Measurements from ENCODE around the gene VWC2. TPM values are rescaled to one million over a fixed set of nuclear protein-coding genes. Genes with fewer than 3 reads are reported as not detected.

The VWC2 gene
- total RNA-seq, result under 1 TPM in 4 of 6 donors, not detected in 2; 0.09 to 0.20 (median 0.13) TPM

DNA sequence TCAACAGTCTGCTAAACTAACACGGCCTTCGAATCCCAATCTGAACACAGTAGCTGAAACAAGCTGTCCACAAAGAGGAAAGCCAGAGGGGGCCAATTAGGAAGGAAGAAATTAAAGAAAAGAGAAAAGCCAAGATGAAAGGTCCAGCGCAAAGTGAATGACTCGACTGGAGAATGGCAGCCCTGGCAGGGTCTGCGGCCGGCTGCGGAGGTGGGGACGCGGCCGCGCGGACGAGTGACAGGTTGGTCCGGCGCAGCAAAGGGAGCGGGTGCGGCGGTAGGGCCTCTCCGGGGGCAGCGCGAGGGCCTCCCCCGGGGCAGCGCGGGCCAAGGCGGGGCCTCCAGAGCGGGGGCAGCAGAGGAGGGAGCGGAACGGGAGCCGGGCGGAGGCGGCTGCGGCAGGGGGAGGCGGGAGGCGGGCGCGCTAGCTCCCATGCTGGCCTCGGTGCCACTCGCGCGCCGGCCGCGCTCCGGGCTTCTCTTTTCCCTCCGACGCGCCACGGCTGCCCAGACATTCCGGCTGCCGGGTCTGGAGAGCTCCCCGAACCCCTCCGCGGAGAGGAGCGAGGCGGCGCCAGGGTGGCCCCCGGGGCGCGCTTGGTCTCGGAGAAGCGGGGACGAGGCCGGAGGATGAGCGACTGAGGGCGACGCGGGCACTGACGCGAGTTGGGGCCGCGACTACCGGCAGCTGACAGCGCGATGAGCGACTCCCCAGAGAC is at the start of gene VWC2:
TSS of gene VWC2 (plus strand) at position 421 of the 718 bp plus-strand sequence. CDS start 1,798 bp downstream, outside the sequence.
- Histone ChIP-seq H3K4me1 (peaks cover 10 to 31% (median 18%) of the 10 kb centered on the region in 4 donors), H3K9me3 (no peaks in the 10 kb centered on the region), H3K27ac (peak within 1 kb of the TSS in 1 of 4 donors; percentile 64), H3K27me3 (peaks cover 0 to 27% (median 14%) of the 10 kb centered on the region in 4 donors), H3K36me3 (no peaks in the 10 kb centered on the region), H3K4me3 (peak within 1 kb of the TSS; percentile 13 to 48 (median 42))
- 2% methylated on average over 19 to 37 of the region's 75 CpGs for WGBS, 2 donors
- ATAC-seq (ENCODE audit: low FRiP score in 2 of 2), result peak in 1 of 2 donors; percentile 42
- TF ChIP-seq EP300 (IDR thresholded peaks at IDR 0.05) (no peak), POLR2AphosphoS5 (IDR thresholded peaks at IDR 0.05) (no peak), POLR2A (IDR thresholded peaks at IDR 0.05) (no peak), CTCF (IDR thresholded peaks at IDR 0.05) (no peak)
- DNase-seq, result peak in 1 of 2 donors; percentile 86

GRCh38 chr7:49724071-49724470 is 49.4 kb upstream of the VWC2 start:
- no peak for TF ChIP-seq CTCF (IDR thresholded peaks at IDR 0.05)
- TF ChIP-seq POLR2AphosphoS5 (IDR thresholded peaks at IDR 0.05), result no peak
- TF ChIP-seq EP300 (IDR thresholded peaks at IDR 0.05), result no peak
- no peak for TF ChIP-seq POLR2A (IDR thresholded peaks at IDR 0.05)
- no peaks in the 10 kb centered on the region for H3K27me3 ChIP-seq
- H3K4me3 ChIP-seq, result no peak overlapping the region
- DNase-seq, result no peak
- no peaks in the 10 kb centered on the region for H3K36me3 ChIP-seq
- no peaks in the 10 kb centered on the region for H3K9me3 ChIP-seq
- no peak for ATAC-seq (ENCODE audit: low FRiP score in 2 of 2)
- no peaks in the 10 kb centered on the region for H3K4me1 ChIP-seq
- H3K27ac ChIP-seq, result no peak overlapping the region

DNA sequence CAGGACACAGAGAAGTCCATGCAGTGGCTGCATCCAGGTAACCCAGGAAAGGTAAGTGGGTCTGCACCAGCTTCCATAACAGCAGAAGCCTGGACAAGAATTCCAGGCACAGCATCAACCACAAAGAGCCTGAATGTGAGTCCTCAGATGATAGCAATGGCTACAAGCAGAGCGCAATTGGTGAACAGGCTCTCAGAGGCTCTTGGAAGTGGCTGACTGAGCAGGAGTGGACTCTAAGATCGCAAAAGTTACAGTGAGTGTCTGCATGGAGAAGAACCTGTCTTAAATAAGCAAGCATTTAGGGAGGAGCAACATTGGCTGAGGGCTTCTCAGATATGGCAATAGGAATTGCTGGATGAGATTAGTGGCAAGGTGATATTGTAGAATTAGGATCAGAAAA is 41.6 kb upstream of the VWC2 start:
- 45 to 50% methylated on average over 2 of the region's 2 CpGs for WGBS, 2 donors
- ATAC-seq (ENCODE audit: low FRiP score in 2 of 2) (no peak), DNase-seq (no peak)
- no peak for TF ChIP-seq POLR2AphosphoS5 (IDR thresholded peaks at IDR 0.05)
- no peak for TF ChIP-seq CTCF (IDR thresholded peaks at IDR 0.05)
- TF ChIP-seq POLR2A (IDR thresholded peaks at IDR 0.05), result no peak
- TF ChIP-seq EP300 (IDR thresholded peaks at IDR 0.05), result no peak
- Histone ChIP-seq H3K9me3 (no peaks in the 10 kb centered on the region), H3K4me3 (no peak overlapping the region), H3K27ac (no peak overlapping the region), H3K4me1 (no peaks in the 10 kb centered on the region), H3K27me3 (no peaks in the 10 kb centered on the region), H3K36me3 (no peaks in the 10 kb centered on the region)

GRCh38 chr7:49762666-49763065 is 10.8 kb upstream of the VWC2 start:
- ATAC-seq (ENCODE audit: low FRiP score in 2 of 2) (no peak), DNase-seq (no peak)
- no peak overlapping the region for H3K4me3 ChIP-seq
- H3K4me1 ChIP-seq, result no peaks in the 10 kb centered on the region
- no peak overlapping the region for H3K27ac ChIP-seq
- WGBS, 2 donors, result 62 to 67% methylated on average over 3 of the region's 3 CpGs
- no peaks in the 10 kb centered on the region for H3K9me3 ChIP-seq
- no peaks in the 10 kb centered on the region for H3K36me3 ChIP-seq
- no peak for TF ChIP-seq CTCF (IDR thresholded peaks at IDR 0.05)
- TF ChIP-seq POLR2AphosphoS5 (IDR thresholded peaks at IDR 0.05), result no peak
- TF ChIP-seq EP300 (IDR thresholded peaks at IDR 0.05), result no peak
- TF ChIP-seq POLR2A (IDR thresholded peaks at IDR 0.05), result no peak
- no peaks in the 10 kb centered on the region for H3K27me3 ChIP-seq

- no peaks in the 10 kb centered on the region for H3K36me3 ChIP-seq
- DNase-seq, result no peak
- no peak overlapping the region for H3K4me3 ChIP-seq
- no peak for ATAC-seq (ENCODE audit: low FRiP score in 2 of 2)
- H3K9me3 ChIP-seq, result no peaks in the 10 kb centered on the region
- no peaks in the 10 kb centered on the region for H3K4me1 ChIP-seq
- WGBS, 2 donors, result 88 to 95% methylated on average over 3 of the region's 3 CpGs
- H3K27ac ChIP-seq, result no peak overlapping the region
- TF ChIP-seq EP300 (IDR thresholded peaks at IDR 0.05), result no peak
- no peak for TF ChIP-seq POLR2AphosphoS5 (IDR thresholded peaks at IDR 0.05)
- no peak for TF ChIP-seq POLR2A (IDR thresholded peaks at IDR 0.05)
- no peak for TF ChIP-seq CTCF (IDR thresholded peaks at IDR 0.05)
- no peaks in the 10 kb centered on the region for H3K27me3 ChIP-seq
Observed at GRCh38 chr7:49763791-49764190, 9.6 kb upstream of the VWC2 start.
